GM23248 (cell line): ENCODE measurements around the gene PCDHGC4.

Experiments used
- EZH2 ChIP-seq: fragments of 200-600 bp; sonication (generic); IDR thresholded peaks from 2 replicates; pipeline ENCODE4 v1.6.1; 2018; ENCODE audit warnings: antibody characterized with exemption, mild to moderate bottlenecking; ENCODE audit not compliant: insufficient read depth, poor library complexity, severe bottlenecking
- EZH2phosphoT487 ChIP-seq: fragments of 200-600 bp; sonication (generic); IDR thresholded peaks from 2 replicates; pipeline ENCODE4 v1.6.1; 2018; ENCODE audit warnings: antibody characterized with exemption, moderate library complexity, mild to moderate bottlenecking, low read depth; ENCODE audit not compliant: insufficient read depth

- no peak for TF ChIP-seq EZH2
- TF ChIP-seq EZH2phosphoT487, result no peak
These were observed 5.9 kb downstream of the PCDHGC4 start for GRCh38 chr5:141490771-141491170.
